ENCODE measurements around the gene CENPP.

Gene CENPP

DNA sequence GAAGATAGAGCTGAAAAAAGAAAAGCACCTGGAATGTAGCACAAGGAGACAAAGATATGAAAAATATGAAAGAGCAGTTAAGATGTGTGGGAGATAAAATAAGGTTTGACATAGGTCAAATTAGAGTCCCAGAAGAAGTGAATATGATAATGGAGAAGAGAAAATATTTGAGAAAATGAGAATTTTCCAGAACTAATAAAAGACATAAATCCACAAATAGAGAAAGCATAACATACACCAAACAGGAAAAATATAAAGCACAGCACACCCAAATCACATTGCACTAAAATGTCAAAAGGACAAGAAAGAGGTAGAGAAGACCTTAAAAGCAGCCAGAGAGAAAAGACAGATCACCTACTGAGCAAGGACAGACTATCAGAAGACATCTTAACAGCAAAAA is 300.7 kb downstream of the CENPP start:
- TF ChIP-seq, protein P1, sequence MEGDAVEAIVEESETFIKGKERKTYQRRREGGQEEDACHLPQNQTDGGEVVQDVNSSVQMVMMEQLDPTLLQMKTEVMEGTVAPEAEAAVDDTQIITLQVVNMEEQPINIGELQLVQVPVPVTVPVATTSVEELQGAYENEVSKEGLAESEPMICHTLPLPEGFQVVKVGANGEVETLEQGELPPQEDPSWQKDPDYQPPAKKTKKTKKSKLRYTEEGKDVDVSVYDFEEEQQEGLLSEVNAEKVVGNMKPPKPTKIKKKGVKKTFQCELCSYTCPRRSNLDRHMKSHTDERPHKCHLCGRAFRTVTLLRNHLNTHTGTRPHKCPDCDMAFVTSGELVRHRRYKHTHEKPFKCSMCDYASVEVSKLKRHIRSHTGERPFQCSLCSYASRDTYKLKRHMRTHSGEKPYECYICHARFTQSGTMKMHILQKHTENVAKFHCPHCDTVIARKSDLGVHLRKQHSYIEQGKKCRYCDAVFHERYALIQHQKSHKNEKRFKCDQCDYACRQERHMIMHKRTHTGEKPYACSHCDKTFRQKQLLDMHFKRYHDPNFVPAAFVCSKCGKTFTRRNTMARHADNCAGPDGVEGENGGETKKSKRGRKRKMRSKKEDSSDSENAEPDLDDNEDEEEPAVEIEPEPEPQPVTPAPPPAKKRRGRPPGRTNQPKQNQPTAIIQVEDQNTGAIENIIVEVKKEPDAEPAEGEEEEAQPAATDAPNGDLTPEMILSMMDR (IDR thresholded peaks at IDR 0.05) = no peak
- no peaks in the 10 kb centered on the region for H3K27me3 ChIP-seq
- no peaks in the 10 kb centered on the region for H3K9me3 ChIP-seq
- intact Hi-C loops (cut with DNase I; ENCODE audit: low total_unique reads) = no loop called here
- peaks cover 4 to 17% (median 11%) of the 10 kb centered on the region in 3 donors for H3K36me3 ChIP-seq
- no peak overlapping the region for H3K4me3 ChIP-seq
- DNase-seq = no peak
- H3K27ac ChIP-seq = no peak overlapping the region
- peaks cover 0 to 2% (median 0%) of the 10 kb centered on the region in 4 donors for H3K4me1 ChIP-seq

DNA sequence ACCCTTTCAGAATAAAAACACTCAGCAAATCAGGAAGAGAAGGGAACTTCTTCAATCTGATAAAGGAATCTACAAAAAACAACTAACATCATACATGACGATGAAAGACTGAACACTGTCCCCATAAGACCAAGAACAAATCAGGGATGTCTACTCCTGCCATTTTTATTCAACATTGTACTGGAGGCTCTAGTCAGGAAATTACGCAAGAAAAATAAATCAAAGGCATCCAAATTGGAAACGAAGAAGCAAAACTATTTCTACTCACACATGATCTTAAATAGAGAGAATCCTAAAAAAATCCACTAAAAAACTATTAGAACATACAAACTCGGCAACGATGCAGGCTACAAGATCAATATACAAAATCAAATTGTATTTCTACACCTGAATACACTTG is 301.9 kb downstream of the CENPP start:
- Histone ChIP-seq H3K4me3 (no peak overlapping the region), H3K36me3 (peaks cover 4 to 28% (median 11%) of the 10 kb centered on the region in 3 donors), H3K27ac (peak overlapping the region in 1 of 2 donors; percentile 25), H3K27me3 (no peaks in the 10 kb centered on the region), H3K4me1 (peaks cover 0 to 14% (median 5%) of the 10 kb centered on the region in 4 donors), H3K9me3 (no peaks in the 10 kb centered on the region)
- intact Hi-C loops (cut with DNase I; ENCODE audit: low total_unique reads) = no loop called here
- TF ChIP-seq, protein P1 (IDR thresholded peaks at IDR 0.05) = no peak
- DNase-seq = no peak

GRCh38 chr9:92631452-92632343 is 305.9 kb downstream of the CENPP start:
- H3K36me3 ChIP-seq = peaks cover under 1 to 53% (median 35%) of the 10 kb centered on the region in 3 donors
- no peaks in the 10 kb centered on the region for H3K9me3 ChIP-seq
- H3K4me1 ChIP-seq = peaks cover 0 to 35% (median 13%) of the 10 kb centered on the region in 4 donors
- H3K27me3 ChIP-seq = no peaks in the 10 kb centered on the region
- intact Hi-C loops (cut with DNase I; ENCODE audit: low total_unique reads) = no loop called here
- H3K27ac ChIP-seq = peak overlapping the region; percentile 64 to 67
- TF ChIP-seq, protein P1 (IDR thresholded peaks at IDR 0.05) = no peak
- no peak overlapping the region for H3K4me3 ChIP-seq
- peak in 1 of 2 donors; percentile 65 for DNase-seq

GRCh38 chr9:92632641-92633040 is 306.9 kb downstream of the CENPP start:
- no peak overlapping the region for H3K4me3 ChIP-seq
- H3K9me3 ChIP-seq = no peaks in the 10 kb centered on the region
- DNase-seq = peak in 1 of 2 donors; percentile 54
- H3K27ac ChIP-seq = peak overlapping the region; percentile 64 to 67
- H3K36me3 ChIP-seq = peaks cover under 1 to 62% (median 45%) of the 10 kb centered on the region in 3 donors
- intact Hi-C loops (cut with DNase I; ENCODE audit: low total_unique reads) = no loop called here
- no peaks in the 10 kb centered on the region for H3K27me3 ChIP-seq
- peaks cover 0 to 35% (median 13%) of the 10 kb centered on the region in 4 donors for H3K4me1 ChIP-seq
- TF ChIP-seq, protein P1 (IDR thresholded peaks at IDR 0.05) = no peak

- intact Hi-C loops (cut with DNase I; ENCODE audit: low total_unique reads) = loop anchor here (2.0 kb wide), 1 partner anchor 293 kb away; no protein-coding TSS in a partner anchor
- peaks cover 0 to 35% (median 13%) of the 10 kb centered on the region in 4 donors for H3K4me1 ChIP-seq
- peak overlapping the region; percentile 36 to 67 for H3K27ac ChIP-seq
- H3K36me3 ChIP-seq = peaks cover 6 to 73% (median 51%) of the 10 kb centered on the region in 3 donors
- no peaks in the 10 kb centered on the region for H3K27me3 ChIP-seq
- no peak overlapping the region for H3K4me3 ChIP-seq
- no peaks in the 10 kb centered on the region for H3K9me3 ChIP-seq
- TF ChIP-seq, protein P1 (IDR thresholded peaks at IDR 0.05) = no peak
- DNase-seq = peak in 1 of 2 donors; percentile 61
Observed at GRCh38 chr9:92633614-92634278, 308.0 kb downstream of the CENPP start.
